ENCODE results near the gene MARCHF5. TPM values are rescaled to one million over a fixed set of nuclear protein-coding genes. Genes with fewer than 3 reads are reported as not detected.

MARCHF5 gene
- 10 to 100 TPM; 13.0 to 24.4 (median 15.4) TPM for total RNA-seq

GRCh38 chr10:92290837-92291615 lies at the start of gene MARCHF5, which contains the start of gene CPEB3:
MARCHF5 (plus strand) TSS chr10:92291167; CDS start chr10:92291495, 328 bp downstream.
CPEB3 (minus strand) TSS chr10:92291078; CDS start chr10:92240350, 50,728 bp downstream.
- Histone ChIP-seq H3K36me3 (no peaks in the 10 kb centered on the region), H3K27me3 (no peaks in the 10 kb centered on the region), H3K9me3 (no peaks in the 10 kb centered on the region), H3K27ac (peak within 1 kb of the TSS; percentile 89 to 98 (median 93)), H3K4me3 (peak within 1 kb of the TSS; percentile 67 to 93 (median 88)), H3K4me1 (peaks cover 11 to 18% of the 10 kb centered on the region in 2 donors)
- intact Hi-C loops (cut with DNase I; ENCODE audit: low total_unique reads): loop anchor here (1.0 to 5.0 kb wide), 6 partner anchors 52 to 494 kb away; partner anchors contain the start of genes BTAF1 and TNKS2
- DNase-seq (peak; percentile 94 to 96), ATAC-seq (peak; percentile 91 to 94)
- in situ Hi-C loops (cut with MboI; ENCODE audit: low sequenced_read_pairs in 4 of 4): loop anchor here in 3 of 4 donors (10.0 to 25.0 kb wide), 3 partner anchors 196 to 206 kb away; no protein-coding TSS in a partner anchor
- TF ChIP-seq POLR2A (IDR thresholded peaks at IDR 0.05) (peak; percentile 79 to 87), CTCF (IDR thresholded peaks at IDR 0.05 in 4 of 5, conservative IDR thresholded peaks at IDR 0.05 in 1 of 5) (peak; percentile 78 to 86 (median 83))

- no peaks in the 10 kb centered on the region for H3K9me3 ChIP-seq
- ATAC-seq (peak in 1 of 2 donors; percentile 5), DNase-seq (no peak)
- no peaks in the 10 kb centered on the region for H3K27me3 ChIP-seq
- no peaks in the 10 kb centered on the region for H3K36me3 ChIP-seq
- intact Hi-C loops (cut with DNase I; ENCODE audit: low total_unique reads) (loop anchor here (5.0 kb wide), 2 partner anchors 139 to 606 kb away; partner anchors contain the start of gene EXOC6), in situ Hi-C loops (cut with MboI; ENCODE audit: low sequenced_read_pairs in 4 of 4) (no loop called here)
- peak overlapping the region; percentile 76 to 80 (median 78) for H3K4me3 ChIP-seq
- peaks cover 46 to 54% of the 10 kb centered on the region in 2 donors for H3K4me1 ChIP-seq
- TF ChIP-seq POLR2A (IDR thresholded peaks at IDR 0.05) (no peak), CTCF (IDR thresholded peaks at IDR 0.05 in 4 of 5, conservative IDR thresholded peaks at IDR 0.05 in 1 of 5) (no peak)
- H3K27ac ChIP-seq: peak overlapping the region; percentile 89 to 95 (median 94)
Observed at GRCh38 chr10:92241501-92241900, 49.5 kb upstream of the MARCHF5 start.

DNA sequence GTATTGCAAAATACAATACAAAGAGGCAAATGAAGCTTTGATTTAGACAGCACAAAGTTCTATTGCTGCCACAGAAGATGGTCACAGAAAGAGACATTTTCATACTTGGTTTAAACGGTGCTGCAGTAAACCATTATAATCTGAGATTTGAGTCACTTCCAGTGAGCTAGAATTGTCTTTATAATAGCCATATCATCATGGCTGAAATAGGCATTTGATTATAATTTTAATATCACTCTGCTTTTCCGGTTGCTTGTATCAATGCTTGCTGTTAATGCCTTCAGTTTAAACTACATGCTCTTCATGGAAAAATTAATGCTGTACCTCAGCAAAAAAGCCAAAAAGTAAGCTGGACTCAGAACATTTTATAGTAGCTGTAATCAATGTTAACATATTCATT lies 48.6 kb upstream of the MARCHF5 start:
- peak overlapping the region; percentile 89 to 95 (median 94) for H3K27ac ChIP-seq

More for the DNA sequence above, 48.6 kb upstream of the MARCHF5 start:
- intact Hi-C loops (cut with DNase I; ENCODE audit: low total_unique reads): loop anchor here (5.0 kb wide), 2 partner anchors 140 to 605 kb away; partner anchors contain the start of gene EXOC6
- ATAC-seq (no peak), DNase-seq (no peak)
- in situ Hi-C loops (cut with MboI; ENCODE audit: low sequenced_read_pairs in 4 of 4): no loop called here
- no peak for TF ChIP-seq POLR2A (IDR thresholded peaks at IDR 0.05)
- TF ChIP-seq CTCF (IDR thresholded peaks at IDR 0.05 in 4 of 5, conservative IDR thresholded peaks at IDR 0.05 in 1 of 5): no peak
- Histone ChIP-seq H3K9me3 (no peaks in the 10 kb centered on the region), H3K4me3 (peak overlapping the region; percentile 76 to 80 (median 78)), H3K36me3 (no peaks in the 10 kb centered on the region), H3K4me1 (peaks cover 38 to 46% of the 10 kb centered on the region in 2 donors), H3K27me3 (no peaks in the 10 kb centered on the region)

Data from gastrocnemius medialis (tissue), 4 donors.